Lower lobe of right lung (tissue), 2 donors: ENCODE data around the gene C11orf98. TPM values are rescaled to one million over a fixed set of nuclear protein-coding genes. Genes with fewer than 3 reads are reported as not detected.

Experiments
- ATAC-seq, 2 donors: fragments of 200-7000 bp; cut with Tn5 transposase; one replicate each; pipeline ENCODE4 v1.9.1; 2020 to 2022; ENCODE audit warnings: mild to moderate bottlenecking in 2 of 2, moderate library complexity in 2 of 2
- DNase-seq: peaks from one replicate; pipeline ENCODE4 v3.0.0-alpha.2; 2020
- H3K27ac ChIP-seq: fragments of 200-600 bp; one replicate; pipeline ENCODE4 v1.8.0; 2022
- H3K27me3 ChIP-seq: fragments of 200-600 bp; one replicate; pipeline ENCODE4 v1.8.0; 2022; ENCODE audit warnings: low read depth
- H3K36me3 ChIP-seq: fragments of 200-600 bp; one replicate; pipeline ENCODE4 v1.8.0; 2022; ENCODE audit warnings: mild to moderate bottlenecking
- H3K4me1 ChIP-seq: fragments of 200-600 bp; one replicate; pipeline ENCODE4 v1.8.0; 2022
- H3K4me3 ChIP-seq: fragments of 200-600 bp; one replicate; pipeline ENCODE4 v1.8.0; 2022; ENCODE audit warnings: mild to moderate bottlenecking
- H3K9me3 ChIP-seq: fragments of 200-600 bp; one replicate; pipeline ENCODE4 v1.8.0; 2022
- intact Hi-C: fragments of 100-400 bp; cut with DNase I; formaldehyde crosslinking; loops from one replicate; pipeline ENCODE4 v1.11.0; 2022
- total RNA-seq: library from RNA; stranded (reverse); fragmentation: NEBNext Ultra II Directional; extraction: Animal tissue kit (Norgen Biotek cat#: 25700); gene quantifications from one replicate; pipeline ENCODE4 v1.2.1, GENCODE V29; 2021
- TF ChIP-seq, protein P1 (sequence below): fragments of 200-600 bp; IDR thresholded peaks from one replicate; pipeline ENCODE4 v1.8.0; 2022; ENCODE audit warnings: antibody characterized with exemption, mild to moderate bottlenecking
- donor health status: DM: no; HTN: yes; CAD: no; lungs with severe emphysema.

C11orf98 gene
- total RNA-seq, 1 donor from 2014 or later: 37.1 TPM

DNA sequence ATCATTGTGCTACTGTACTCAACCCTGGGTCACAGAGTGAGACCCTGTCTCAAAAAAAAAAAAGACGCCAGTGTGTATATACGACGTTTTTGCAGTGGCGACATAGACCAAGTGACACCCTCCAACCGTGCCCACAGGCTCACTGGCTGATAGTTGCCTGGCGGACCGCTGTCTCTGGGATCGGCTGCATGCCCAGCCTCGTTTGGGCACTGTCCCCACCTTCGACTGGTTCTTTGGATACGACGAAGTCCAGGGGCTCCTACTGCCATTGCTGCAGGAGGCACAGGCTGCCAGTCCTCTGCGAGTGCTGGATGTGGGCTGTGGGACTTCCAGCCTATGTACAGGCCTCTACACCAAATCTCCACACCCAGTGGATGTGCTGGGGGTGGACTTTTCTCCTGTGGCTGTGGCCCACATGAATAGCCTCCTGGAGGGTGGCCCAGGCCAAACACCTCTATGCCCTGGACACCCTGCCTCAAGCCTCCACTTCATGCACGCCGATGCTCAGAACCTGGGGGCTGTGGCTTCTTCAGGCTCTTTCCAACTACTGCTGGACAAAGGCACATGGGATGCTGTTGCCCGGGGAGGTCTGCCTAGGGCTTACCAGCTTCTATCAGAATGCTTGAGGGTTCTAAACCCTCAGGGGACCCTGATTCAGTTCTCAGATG, 1.4 kb upstream of the C11orf98 start:
- no peak for DNase-seq
- H3K9me3 ChIP-seq: no peaks in the 10 kb centered on the region
- ATAC-seq: no peak
- H3K4me3 ChIP-seq: peak overlapping the region; percentile 92
- peaks cover 52% of the 10 kb centered on the region for H3K4me1 ChIP-seq
- no peaks in the 10 kb centered on the region for H3K27me3 ChIP-seq
- intact Hi-C loops: no loop called here
- H3K27ac ChIP-seq: peak overlapping the region; percentile 91
- peaks cover 28% of the 10 kb centered on the region for H3K36me3 ChIP-seq
- TF ChIP-seq, protein P1, sequence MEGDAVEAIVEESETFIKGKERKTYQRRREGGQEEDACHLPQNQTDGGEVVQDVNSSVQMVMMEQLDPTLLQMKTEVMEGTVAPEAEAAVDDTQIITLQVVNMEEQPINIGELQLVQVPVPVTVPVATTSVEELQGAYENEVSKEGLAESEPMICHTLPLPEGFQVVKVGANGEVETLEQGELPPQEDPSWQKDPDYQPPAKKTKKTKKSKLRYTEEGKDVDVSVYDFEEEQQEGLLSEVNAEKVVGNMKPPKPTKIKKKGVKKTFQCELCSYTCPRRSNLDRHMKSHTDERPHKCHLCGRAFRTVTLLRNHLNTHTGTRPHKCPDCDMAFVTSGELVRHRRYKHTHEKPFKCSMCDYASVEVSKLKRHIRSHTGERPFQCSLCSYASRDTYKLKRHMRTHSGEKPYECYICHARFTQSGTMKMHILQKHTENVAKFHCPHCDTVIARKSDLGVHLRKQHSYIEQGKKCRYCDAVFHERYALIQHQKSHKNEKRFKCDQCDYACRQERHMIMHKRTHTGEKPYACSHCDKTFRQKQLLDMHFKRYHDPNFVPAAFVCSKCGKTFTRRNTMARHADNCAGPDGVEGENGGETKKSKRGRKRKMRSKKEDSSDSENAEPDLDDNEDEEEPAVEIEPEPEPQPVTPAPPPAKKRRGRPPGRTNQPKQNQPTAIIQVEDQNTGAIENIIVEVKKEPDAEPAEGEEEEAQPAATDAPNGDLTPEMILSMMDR: no peak

DNA sequence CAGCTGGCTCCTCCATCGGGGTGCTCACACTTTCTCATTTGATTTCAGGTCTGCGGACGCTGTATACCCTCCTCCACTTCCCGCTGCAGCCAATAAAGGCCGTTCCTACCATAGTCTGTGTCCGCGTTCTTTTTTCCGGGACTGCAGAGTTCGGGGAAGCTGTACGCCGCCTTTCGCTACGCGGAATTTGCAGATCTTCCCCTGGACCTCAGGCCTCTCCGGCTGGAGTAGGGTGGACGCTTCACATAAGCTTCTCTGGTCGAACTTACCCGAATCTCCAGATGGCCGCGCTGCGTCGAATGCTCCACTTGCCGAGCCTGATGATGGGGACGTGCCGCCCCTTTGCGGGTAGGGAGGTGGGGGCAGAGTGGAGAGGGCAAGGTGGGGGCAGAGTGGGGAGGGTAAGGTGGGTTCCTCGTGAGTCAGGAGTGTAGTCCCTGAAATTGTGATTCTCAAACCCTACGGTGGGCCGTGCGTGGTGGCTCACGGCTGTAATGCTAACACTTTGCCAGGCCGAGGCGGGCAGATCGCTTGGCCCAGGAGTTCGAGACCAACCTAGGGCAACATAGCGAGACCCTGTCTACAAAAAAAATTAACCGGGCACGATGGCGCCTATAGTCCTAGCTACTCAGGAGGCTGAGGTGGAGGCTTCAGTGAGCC, 719 bp upstream of the C11orf98 start:
- H3K4me3 ChIP-seq: peak overlapping the region; percentile 92
- TF ChIP-seq, protein P1: no peak
- H3K9me3 ChIP-seq: no peaks in the 10 kb centered on the region
- intact Hi-C loops: no loop called here
- H3K36me3 ChIP-seq: peaks cover 32% of the 10 kb centered on the region
- peak; percentile 66 for DNase-seq
- H3K4me1 ChIP-seq: peaks cover 49% of the 10 kb centered on the region
- ATAC-seq: peak; percentile 62 to 63
- H3K27ac ChIP-seq: peak overlapping the region; percentile 91
- H3K27me3 ChIP-seq: no peaks in the 10 kb centered on the region

DNA sequence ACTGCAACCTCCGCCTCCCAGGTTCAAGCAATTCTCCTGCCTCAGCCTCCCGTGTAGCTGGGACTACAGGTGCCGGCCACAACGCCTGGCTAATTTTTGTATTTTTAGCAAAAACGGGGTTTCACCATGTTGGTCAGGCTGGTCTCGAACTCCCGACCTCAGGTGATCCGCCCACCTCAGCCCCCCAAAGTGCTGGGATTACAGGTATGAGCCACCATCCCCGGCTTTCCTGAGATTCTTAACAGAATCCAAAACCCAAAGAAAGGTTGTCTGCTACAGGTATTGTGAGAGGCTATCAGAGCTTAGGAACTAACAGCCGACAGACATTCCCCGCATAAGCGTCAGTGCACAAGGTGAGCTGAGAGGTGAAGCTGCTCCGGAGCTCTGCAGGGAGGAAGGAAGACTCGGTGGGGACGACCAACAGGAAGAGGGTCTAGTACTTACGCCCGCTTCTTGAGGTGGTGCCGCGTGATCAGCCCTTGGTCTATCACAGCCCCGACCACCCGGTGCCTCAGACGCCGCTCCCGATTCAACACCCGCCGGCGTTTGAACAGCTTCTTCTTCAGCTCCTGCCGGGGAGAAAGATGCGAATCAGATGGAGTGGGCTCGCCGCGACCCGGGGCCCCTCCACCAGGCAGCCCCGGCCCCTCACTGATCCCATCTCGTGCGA, 470 bp downstream of the C11orf98 start:
- DNase-seq (peak; percentile 67), ATAC-seq (peak; percentile 67 to 72)
- peaks cover 39% of the 10 kb centered on the region for H3K4me1 ChIP-seq
- H3K36me3 ChIP-seq: peaks cover 32% of the 10 kb centered on the region
- peak overlapping the region; percentile 92 for H3K4me3 ChIP-seq
- intact Hi-C loops: no loop called here
- H3K27ac ChIP-seq: peak overlapping the region; percentile 91
- H3K9me3 ChIP-seq: no peaks in the 10 kb centered on the region
- TF ChIP-seq, protein P1: no peak
- H3K27me3 ChIP-seq: no peaks in the 10 kb centered on the region

DNA sequence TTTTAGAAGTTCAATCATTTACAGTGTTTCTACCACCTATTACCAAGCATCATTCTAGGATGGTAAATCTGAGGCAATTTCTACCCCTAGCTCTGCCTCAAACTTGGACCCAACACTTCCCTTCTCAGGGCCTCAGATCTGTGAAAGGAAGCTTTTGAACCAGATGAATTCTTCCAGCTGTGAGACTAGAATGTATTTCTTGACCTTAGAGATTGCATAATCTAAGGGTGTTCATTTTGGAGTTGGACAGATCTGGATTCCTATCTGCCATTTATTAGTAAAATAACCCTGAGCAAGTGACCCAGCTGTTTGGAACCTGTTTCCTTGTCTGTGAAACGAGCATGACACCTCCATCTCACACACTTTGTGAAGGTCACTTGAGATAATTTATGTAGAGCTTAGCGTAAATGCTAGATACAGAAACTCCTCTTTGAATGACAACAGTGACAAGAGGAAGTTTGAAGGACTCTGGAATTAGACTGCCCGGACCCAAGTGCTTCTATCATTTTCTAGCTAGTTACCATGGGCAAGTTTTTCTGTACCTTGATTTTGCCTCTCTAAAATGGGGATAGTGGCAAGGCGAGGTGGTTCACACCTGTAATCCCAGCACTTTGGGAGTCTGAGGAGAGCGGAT, 8.1 kb downstream of the C11orf98 start:
- Histone ChIP-seq H3K4me1 (peaks cover 8% of the 10 kb centered on the region), H3K27me3 (no peaks in the 10 kb centered on the region), H3K27ac (no peak overlapping the region), H3K4me3 (no peak overlapping the region), H3K36me3 (peaks cover 4% of the 10 kb centered on the region), H3K9me3 (no peaks in the 10 kb centered on the region)
- intact Hi-C loops: no loop called here
- no peak for ATAC-seq
- no peak for DNase-seq
- TF ChIP-seq, protein P1: no peak

DNA sequence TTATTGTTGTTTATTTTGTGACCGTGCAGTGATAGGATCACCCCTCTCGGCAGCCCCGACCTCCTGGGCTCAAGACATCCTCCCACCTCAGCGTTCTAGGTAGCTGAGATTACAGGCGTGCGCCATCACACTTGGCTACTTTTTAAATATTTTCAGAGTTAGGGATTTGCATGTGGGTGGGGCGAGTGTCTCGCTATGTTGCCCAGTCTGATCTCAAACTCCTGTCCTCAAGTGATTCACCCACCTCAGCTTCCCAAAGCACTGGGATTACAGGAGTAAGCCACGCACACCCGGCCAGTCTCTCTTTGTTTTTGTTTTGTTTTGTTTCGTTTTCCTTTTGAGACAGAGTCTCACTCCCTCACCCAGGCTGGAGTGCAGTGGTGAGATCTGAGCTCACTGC, 10.7 kb downstream of the C11orf98 start:
- no peak for ATAC-seq
- intact Hi-C loops: no loop called here

More for the DNA sequence above, 10.7 kb downstream of the C11orf98 start:
- TF ChIP-seq, protein P1: no peak
- Histone ChIP-seq H3K4me1 (peaks cover 21% of the 10 kb centered on the region), H3K27me3 (no peaks in the 10 kb centered on the region), H3K9me3 (no peaks in the 10 kb centered on the region), H3K4me3 (no peak overlapping the region), H3K27ac (no peak overlapping the region), H3K36me3 (peaks cover 6% of the 10 kb centered on the region)
- no peak for DNase-seq
